ENCODE data around the gene WDR43. TPM values are rescaled to one million over a fixed set of nuclear protein-coding genes. Genes with fewer than 3 reads are reported as not detected.

The WDR43 gene

Small RNA genes lying within 50 kb of the gene (small RNA-seq; reads per million reads assigned to genes)
- gene RF00019 (ENCODE audit: insufficient read depth), result not detected
- 113 reads per million, percentile 96 among the genes with 10 or more reads in this experiment for gene SNORD53 (ENCODE audit: insufficient read depth)
- gene SNORD53B (ENCODE audit: insufficient read depth), result 240 reads per million, percentile 98 among the genes with 10 or more reads in this experiment
- 1,066 reads per million, percentile 99 among the genes with 10 or more reads in this experiment for gene SNORD92 (ENCODE audit: insufficient read depth)

All from neuronal stem cell (in vitro differentiated cells).